Measurements from ENCODE around the gene PDE11A.
"Not testable (repeated sequence)": the region's sequence is repeated elsewhere in the genome, so short reads cannot be mapped to it uniquely, and the experiment has no call there.

The PDE11A gene

GRCh38 chr2:178072383-178073301 is at the start of gene PDE11A:
TSS of gene PDE11A (minus strand) at chr2:178072777. CDS start at chr2:178072437, 340 bp downstream.
- DNase-seq = peak; percentile 81

- DNase-seq = no peak
Measured at GRCh38 chr2:178119179-178119922, 46.8 kb upstream of the PDE11A start.

GRCh38 chr2:178117725-178118124 is 45.1 kb upstream of the PDE11A start:
- DNase-seq = no peak

- no peak for DNase-seq
Measured at GRCh38 chr2:178115271-178115670, 42.7 kb upstream of the PDE11A start.

GRCh38 chr2:178114462-178114861 is 41.9 kb upstream of the PDE11A start:
- DNase-seq = no peak

- peak; percentile 89 for DNase-seq
Measured at GRCh38 chr2:178112202-178113152, 39.9 kb upstream of the PDE11A start, which contains the start of gene RBM45. TSS of gene RBM45 (plus strand) at chr2:178112437. CDS start at chr2:178112547, 110 bp downstream.

- no peak for DNase-seq
Measured at GRCh38 chr2:178111743-178112142, 39.2 kb upstream of the PDE11A start.

GRCh38 chr2:178110681-178111080 is 38.1 kb upstream of the PDE11A start:
- DNase-seq = no peak

GRCh38 chr2:178109813-178110212 is 37.2 kb upstream of the PDE11A start:
- DNase-seq = peak; percentile 32

- no peak for DNase-seq
Measured at GRCh38 chr2:178108176-178108575, 35.6 kb upstream of the PDE11A start.

- DNase-seq = no peak
Measured at GRCh38 chr2:178106053-178106452, 33.5 kb upstream of the PDE11A start.

GRCh38 chr2:178105566-178105965 is 33.0 kb upstream of the PDE11A start:
- no peak for DNase-seq

GRCh38 chr2:178101321-178102079 is 28.9 kb upstream of the PDE11A start:
- DNase-seq = no peak

GRCh38 chr2:178093471-178093870 is 20.9 kb upstream of the PDE11A start:
- DNase-seq = no peak

GRCh38 chr2:178088774-178089270 is 16.2 kb upstream of the PDE11A start:
- no peak for DNase-seq

GRCh38 chr2:178084273-178084672 is 11.7 kb upstream of the PDE11A start:
- no peak for DNase-seq

- no peak for DNase-seq
Measured at GRCh38 chr2:178082408-178083045, 9.9 kb upstream of the PDE11A start.

- DNase-seq = not testable (repeated sequence)
Measured at GRCh38 chr2:178079279-178079678, 6.7 kb upstream of the PDE11A start.

GRCh38 chr2:178076130-178076529 is 3.6 kb upstream of the PDE11A start:
- no peak for DNase-seq

- no peak for DNase-seq
Measured at GRCh38 chr2:178075006-178075326, 2.4 kb upstream of the PDE11A start.
